Activated CD4-positive, alpha-beta T cell treated with anti-CD3 and anti-CD28 coated beads for 1 hour (primary cell): ENCODE results near the gene UNC5B.
A peak's percentile ranks its signal among the peaks of the same experiment; 100 is the strongest.

Experiments
- DNase-seq: peaks from one replicate; pipeline ENCODE4 v3.0.0-alpha.2; 2020

UNC5B gene

DNA sequence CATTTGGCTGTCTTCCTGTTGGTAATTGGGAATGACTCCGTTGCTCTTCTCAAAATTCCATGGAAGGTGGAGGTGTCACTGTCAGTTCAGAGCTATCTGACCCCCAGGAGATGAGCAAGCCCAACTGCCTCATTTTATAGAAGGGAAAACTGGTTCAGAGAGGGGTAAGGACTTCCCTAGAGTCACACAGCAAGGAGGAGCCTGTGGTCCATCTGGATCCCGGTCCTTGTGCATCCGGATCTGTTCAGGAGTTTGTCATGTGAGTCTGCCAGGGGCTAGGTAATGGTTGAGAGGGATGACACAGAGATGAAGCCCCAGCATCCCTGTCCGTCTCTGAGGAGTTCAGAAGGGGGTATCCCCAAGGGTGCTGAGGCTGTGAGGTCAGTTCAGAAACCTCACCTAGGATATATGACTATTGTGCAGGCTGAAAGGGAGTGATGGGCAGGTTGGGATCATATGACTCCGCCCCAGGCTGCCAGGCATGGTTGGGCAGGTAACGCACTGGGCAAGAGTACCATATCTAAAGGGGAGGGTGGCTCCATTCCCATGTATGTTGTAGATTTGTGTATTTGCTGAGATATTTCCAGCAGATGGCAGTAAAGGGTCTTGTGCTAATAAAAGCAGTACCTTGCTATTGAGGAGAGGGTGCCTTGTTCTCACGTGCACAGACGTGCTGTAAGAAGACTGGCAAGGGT, 90.7 kb downstream of the UNC5B start:
- no peak for DNase-seq

DNA sequence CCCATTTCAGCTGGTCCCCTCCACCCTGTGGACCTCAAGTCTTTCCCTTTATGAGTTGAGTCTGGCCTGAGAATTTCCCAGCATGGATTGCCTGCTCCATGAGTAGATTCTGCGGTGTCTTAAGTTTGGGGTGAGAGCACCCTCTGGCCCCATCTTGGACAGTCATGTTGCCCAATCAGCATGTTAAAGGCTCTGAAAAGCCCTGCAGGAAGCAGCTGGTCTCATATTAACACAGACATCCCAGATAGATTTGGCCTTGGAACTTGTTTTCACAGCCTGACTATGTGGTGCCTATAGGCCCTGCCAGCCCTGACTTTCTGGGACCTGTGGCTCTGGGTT, 91.2 kb downstream of the UNC5B start:
- DNase-seq = no peak

DNA sequence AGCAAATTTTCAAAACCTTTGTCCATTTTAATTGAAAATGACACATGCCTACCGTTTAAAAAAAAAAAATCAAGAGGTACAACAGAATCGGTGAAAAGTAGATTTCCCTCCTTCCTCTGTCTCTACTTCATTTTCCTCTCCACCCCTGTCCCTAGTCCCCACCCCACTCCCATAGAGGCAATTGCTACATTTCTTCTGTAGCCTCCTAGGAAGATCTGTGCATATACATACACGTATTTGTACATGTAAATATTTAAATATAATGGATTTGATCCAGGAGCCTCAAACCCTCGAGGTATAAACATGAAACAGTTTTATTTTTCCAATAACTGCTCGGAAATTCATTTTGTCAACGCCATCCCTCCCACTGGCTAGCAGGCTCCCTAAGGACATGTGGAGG, 92.5 kb downstream of the UNC5B start:
- DNase-seq = no peak

DNA sequence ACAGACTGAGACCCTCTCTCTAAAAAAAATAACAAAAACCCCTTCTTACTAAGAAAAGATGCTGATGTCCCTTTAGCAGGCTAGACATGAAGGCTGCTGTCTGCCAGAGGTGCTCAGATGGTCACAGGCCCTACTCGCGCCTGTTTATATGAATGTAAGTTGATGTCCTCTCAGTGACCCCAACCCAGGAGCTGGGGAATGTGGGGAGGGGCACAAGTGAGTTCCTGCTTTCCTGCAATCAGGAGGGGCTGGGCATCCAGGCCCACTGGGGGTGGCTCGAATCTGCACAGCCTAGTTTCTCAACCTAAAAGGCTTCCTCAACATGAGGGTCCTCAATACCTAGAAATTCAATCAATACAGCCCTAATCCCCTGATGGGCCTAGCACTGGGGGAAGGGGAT, 94.6 kb downstream of the UNC5B start:
- DNase-seq = no peak

DNA sequence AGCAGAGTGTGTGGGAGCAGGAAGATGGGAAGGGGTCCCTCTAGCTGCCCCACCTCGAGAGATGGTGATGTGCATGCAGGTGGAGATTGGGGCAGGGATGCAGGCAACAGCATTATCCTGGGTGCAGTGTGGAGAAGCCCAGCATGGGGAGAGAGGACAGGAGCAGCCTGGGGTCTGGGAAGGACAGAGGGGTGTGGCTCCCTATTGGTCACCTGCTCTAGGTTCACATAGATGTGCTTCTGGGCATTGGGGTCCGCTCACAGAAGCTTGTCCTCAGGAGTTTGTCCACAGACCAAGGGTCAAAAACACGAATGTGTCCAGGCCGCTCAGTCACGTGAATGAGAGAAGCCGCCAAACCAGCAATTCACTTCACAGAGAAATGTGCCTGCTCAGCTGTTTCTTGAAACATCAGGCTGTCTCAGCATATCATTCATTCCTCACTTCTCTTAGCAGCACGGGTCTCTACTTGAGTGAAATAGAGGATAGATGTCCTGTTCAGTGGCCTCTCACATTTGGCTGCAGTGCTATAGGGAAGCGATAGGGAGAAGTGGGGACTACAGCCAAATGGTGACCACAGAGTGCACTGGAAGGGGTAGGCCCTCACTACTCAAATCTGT, 95.2 kb downstream of the UNC5B start:
- no peak for DNase-seq

DNA sequence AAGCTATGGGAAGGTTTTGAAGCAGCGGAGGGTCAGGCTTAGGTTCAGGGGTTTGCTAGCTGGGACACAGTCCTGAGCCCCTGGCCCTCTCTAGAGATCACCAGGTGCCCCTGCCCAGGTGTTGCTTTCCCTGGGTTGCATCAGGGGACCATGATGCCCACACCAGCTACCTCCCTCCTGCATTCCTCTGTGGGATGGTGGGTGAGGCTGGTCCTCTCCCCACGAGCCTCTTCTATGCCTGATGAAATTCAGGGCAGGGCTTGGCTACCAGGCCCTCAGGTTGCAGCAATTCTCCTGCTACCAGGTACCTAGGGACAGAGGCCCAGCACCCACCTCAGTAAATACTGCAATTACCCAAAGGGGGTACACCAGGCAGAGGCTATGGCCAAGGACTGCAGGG, 95.9 kb downstream of the UNC5B start:
- no peak for DNase-seq

DNA sequence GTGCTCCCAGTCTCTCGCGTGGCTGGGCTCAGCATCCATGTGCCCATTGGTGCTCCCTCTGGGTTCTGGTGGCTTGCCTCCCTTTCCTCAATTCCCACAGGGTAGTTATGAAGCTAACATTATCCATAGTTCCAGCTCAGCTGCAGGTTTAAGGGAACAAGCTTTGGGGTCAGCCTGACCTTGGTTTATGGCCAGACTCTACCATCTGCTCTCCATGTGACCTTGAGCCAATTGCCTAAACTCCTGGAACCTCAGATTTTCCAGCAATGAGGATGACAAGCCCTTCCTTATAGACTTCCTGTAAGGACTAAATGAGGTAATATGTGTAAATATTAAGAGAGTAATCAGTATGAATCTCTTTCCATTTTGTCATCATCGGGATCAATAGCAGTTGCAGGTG, 96.6 kb downstream of the UNC5B start:
- DNase-seq = no peak

DNA sequence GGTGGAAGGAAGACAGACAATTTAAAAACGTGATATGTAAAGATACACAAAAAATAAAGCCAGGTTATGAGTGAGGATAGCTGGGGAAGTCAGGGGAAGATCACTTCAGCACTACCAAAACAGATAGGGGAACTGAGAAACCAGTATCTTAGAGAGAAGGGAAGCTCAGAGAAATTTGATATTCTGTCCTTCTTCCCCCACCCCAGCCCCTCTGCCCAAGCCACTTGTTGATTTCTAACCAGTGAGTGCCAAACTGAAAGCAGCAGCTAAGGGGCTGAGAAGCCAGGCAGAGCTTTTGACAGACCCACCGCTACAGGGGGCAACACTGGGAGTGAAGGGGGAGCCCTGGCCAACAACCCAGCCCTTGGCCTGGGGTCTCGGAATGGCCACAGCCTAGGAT, 97.5 kb downstream of the UNC5B start:
- DNase-seq = no peak

DNA sequence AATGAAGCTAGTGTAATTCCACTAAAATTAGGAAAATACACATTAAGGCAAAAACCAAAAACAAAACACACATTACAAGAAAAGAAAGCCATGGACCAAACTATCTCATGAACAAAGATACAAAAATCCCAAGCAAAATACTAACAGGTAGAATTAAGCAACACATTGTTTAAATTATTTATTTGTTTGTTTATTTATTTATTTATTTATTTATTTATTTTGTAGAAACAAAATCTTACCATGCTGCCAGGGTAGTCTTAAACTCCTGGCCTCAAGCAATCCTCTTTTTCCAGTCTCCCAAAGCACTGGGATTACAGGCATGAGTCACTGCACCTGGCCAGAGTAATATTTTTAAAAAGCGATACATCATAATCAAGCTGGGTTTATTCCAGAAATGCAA, 99.8 kb downstream of the UNC5B start:
- no peak for DNase-seq

DNA sequence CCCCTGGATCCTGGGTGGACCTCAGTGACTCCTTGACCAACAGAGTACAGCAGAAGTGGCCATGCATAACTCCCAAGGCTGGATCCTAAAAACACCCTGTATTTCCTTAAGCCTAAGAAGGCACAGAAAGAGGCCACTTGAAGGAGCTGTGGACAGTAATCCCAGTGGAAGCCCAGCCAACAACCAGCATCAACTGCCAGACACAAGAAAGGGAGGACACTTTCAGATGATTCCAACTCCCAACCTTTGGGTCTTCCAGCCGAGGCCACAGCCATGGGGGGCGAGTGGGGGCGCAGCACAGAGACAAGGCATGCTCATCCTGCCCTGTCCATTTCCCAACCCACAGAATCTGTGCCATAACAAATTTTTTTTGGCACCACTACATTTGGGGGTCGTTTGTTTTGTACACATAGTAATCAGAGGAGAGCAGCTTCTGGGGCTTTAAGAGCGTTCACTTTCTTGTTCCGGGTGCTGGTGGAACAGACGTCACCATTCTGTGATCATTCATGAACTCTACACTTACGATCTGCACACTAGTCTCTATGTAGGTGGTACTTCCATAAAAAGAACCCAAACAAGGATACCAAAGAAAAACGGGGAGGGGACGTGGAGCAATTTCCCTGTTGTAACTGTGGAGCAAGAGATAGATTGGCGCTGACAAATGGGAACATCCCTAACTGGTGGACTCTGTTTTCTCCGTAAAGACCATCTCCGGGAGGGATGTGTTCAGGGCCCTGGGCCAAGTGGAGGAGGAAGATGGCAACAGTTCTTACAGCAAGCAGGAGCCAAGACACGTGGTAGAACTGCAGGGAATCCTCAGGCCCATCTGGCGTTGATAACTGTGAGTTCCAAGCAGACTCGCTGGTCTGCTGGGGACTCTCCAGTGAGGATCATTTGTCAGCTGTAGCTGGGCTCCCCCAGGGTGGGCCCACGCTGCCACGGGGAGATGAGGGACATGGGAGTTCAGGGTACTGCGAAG, 100.7 kb downstream of the UNC5B start:
- no peak for DNase-seq

DNA sequence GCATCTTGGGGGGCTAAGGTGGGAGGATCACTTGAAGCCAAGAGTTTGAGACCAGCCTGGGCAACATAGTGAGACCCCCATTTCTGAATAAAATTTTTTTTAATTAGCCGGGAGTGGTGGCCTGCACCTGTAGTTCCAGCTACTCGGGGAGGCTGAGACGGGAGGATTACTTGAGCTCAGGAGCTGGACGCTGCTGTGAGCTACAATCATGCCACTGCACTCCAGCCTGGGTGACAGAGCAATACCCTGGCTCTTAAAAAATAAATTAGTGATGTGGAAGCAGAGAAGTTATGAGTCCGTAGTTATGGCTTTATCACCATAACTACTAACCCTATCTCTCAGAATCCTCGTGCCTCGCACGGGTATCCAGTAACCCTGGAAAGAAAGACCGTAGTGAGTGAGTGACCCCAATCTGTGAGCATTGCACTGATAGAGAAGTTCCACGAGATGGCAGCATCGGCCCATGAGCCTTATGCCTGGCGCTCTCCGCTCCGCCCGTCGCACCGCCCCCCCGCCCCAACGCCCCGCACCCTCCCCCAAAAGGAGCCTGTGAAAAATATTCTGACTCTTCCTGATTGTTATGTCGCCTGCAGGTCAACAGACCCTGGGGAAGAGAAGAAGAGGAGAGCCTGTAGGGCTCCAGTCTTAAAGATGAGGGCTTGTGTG, 101.8 kb downstream of the UNC5B start:
- peak; percentile 49 for DNase-seq

DNA sequence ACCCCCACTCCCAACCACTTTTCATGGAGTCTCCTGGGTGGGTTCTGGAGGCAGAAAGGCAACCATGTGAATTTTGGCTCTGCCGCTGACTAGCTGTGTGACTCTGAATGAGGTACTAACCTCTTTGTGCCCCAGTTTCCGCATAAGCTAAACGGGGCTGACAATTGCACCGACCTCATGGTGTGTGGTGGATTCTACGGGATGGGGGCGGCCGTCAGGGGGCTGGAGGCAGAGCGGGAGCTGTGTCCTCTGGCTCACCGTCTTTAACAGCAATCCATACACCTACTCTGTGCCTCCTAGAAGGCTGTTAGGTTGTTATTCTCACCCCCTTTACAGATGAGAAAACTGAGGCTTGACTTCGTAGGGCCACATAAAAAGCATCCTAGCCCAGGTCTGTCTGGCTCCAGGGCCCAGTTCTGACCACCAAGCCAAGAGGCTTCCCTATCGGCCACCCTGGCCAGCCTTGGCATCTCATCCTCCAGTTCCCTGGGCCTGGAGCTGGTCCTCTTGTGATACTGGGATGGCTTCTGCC, 102.4 kb downstream of the UNC5B start:
- DNase-seq = no peak

DNA sequence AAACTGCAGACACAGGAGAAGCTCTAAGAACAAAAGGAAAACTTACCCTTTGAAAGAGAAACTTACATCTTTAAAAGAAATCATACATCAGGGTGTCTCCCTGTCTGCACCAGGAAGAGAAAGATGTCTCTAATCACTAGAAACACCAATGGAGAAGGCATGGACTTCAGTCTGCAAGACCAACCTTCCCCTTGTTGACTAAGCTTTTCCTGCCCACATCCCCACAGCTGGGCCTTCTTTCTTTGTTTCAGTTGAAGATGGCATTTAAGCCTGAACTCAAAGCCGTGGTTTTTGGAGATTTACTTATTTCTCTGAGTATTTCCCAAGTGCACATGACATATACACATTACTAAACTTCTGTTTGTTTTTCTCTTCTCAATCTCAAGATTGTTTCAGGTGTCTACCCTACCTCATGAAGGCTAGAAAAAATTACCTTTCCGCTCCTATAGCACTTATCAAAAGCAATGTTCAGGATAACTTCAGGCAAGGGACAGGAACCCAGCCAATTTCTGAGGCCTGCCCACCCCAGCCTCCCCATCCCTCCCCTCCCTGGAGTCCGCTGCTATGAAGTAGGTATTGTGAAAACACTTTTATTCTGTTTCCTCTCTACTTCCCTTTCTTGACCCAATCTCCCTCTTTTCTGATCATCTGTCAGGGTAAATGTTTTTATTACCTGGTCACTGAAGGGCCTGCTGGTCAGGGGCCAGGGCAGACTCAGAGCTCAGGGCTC, 103.9 kb downstream of the UNC5B start:
- no peak for DNase-seq

DNA sequence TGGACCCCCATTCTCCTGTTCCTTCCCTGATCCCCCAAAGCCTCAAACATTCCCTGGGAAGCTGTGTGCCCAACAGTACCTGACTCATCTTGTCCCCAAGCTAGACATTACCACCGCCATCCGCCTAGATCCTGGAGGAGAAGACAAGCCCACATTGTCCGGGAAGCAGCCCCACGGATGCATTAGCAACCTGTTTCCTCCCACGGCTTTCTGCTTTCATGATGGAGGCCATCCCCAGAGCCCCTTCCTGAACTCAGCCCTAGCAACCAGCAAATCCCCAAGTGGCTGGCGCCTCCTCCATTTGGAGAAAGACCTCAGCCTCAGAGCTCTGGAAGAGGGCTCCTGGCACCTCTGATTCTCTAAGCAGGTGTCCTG, 104.4 kb downstream of the UNC5B start:
- DNase-seq = no peak

DNA sequence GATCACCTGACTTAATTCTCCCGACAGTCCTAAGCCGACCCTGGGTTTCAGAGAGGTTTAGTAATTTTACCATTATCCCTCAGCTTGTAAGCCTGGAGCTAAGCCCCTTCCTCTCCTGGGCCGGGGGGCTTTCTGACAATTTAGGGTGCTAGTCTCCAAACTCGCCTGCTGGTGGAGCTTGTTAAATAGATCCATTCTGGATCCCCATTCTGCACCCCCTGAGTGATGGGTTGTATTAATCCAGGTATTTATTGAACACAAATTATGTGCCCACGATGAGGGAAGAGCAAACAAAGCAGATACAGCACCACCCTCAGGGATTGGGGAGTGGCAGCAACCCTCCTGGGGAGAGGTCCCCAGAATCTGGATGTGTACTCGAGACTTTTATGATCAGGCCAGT, 105.4 kb downstream of the UNC5B start:
- no peak for DNase-seq

DNA sequence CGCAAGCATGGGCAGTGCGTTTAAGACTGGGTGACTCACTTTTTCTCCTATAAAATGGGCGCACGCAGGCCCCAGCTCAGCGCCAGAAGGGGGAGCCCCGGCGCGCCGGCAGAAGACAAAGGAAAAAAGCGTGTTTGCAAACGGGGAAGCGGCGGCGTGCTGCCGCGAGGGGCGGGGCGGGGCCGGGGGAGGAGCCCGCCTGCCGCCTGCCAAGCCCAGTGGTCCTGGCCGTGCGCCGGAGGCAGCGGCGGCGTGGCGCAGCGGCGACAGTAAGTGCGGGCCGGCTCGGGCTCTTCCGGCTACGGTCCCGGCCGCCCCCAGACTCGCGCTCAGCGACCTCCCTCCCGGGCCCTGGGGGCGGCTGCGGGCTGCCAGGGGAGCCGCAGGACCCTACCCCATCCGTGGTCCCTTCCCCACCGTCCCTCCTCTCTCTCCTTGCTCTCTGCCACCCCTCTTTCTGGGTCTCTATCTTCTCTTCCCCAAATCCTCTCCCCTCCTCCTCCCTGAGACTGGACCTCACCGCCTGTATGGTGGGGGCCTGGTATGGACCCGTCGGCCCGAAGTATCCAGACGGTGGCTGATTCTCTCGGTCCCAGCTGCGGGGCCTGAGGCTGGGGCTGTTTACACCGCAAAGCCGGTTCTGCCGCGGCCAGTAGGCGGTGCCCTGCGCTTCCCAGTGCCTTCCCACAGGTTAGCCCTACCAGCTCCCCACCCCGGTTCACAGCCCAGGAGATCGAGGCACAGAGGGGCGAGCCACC, 106.9 kb downstream of the UNC5B start, which contains the start of gene SLC29A3:
Gene SLC29A3 (plus strand): TSS at position 218 of the 758 bp plus-strand sequence. CDS start 51 bp downstream, at position 269.
- peak; percentile 76 for DNase-seq

DNA sequence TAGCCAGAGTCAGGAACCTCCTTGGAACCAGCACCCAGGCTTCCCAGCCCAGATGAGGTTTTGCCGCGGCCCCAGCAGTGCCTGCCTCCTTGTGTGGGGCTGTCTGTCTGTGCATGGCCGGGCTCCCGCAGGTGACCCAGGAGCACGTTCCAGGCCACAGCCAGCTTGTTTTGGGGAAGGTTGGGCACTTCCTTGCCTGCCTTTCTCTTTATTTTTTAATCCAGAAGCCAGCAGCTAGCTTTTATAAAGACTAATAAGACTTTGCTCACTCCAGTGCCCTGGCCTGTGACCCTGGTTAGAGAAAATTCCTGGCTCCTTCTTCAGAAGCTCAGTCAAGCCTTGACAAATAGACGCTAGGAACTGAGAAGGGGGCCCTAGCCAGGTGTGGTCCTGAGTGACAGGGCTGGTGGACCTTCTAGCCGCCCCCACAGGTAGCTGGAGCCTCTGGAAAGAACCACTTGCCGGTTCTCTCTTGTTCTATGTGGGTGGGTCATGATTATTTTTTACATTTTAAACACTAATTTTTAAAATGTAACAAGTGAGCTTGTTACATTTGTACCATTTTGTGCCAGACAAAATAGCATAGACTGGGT, 107.5 kb downstream of the UNC5B start:
- DNase-seq = no peak

DNA sequence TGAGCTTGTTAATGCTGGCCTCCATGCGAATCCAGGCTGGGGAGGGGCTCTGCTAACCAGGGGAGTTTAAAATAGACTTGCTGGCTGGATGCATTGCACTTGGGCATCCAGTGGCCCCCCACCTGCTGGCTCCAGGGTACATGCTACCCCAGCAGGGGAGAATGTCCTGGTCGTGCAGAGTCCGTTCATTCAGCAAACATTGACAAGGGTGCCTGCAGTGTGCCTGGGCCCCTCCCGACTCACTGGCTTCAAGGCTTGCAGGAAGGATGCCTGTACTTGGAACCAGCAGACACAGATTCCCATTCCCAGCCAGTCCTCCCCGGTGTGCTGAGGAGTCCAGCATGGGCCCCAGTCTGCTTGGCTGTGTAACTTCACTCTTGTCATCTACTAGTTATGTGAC, 108.2 kb downstream of the UNC5B start:
- DNase-seq = no peak

DNA sequence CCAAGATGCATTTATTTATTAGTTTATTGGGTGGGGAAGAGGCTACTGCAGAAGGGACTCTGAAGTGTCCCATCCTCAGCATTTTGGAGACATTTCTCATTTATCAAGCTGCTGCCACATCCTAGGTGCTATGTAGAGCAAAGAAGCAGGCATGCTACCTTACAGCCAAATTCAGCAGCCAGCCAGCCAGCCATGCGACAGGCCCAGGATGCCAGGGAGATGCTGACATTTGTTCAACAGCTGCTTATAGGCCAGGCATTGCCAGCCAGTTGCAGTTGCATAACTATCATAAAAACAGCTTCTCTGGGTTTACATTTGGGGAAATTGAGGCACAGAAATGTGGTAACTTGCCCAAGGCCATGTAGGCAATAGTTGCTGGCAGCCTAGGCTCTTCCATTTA, 109.0 kb downstream of the UNC5B start:
- DNase-seq = no peak

DNA sequence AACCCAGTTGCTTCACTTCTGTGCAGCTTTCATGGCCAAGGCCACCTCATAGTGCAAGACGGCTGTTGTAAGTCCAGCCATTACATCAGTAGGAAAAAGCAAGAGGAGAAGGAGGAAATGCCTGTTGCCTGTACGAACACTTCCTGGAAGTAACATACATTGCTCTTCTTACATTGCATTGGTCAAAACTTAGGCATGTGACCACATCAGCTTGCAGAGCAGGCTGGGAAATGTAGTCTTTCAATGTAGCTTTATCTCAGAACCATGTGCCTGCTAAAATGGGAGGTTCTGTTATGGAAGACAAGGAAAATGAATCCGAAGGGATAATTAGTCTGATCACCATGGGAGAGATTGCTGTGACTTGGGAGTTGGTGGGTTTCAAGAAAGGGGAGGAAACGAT, 111.0 kb downstream of the UNC5B start:
- DNase-seq = no peak

DNA sequence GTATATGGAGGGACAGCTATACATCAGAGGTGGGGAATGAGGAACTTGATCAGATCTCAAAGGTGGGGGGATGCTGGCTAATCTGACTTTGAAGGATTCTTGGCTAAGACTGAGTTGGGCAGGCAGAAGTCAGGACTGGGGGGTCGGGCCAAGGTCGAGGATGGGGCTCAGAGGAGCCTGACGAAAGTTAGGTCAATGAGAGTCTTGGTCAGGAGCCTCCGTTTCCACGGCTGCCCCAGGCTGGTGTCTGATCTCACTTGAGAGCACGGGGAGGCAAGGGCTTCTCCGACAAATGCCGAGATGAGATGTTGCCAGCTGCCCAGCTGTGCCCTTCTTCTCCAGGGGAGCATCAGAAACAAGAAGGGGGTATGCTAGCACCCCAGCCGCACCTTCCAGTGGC, 112.4 kb downstream of the UNC5B start:
- no peak for DNase-seq
